ENCODE results near the gene SCNN1A.

GRCh38 chr12:6346942-6347341, 28.4 kb downstream of the SCNN1A start:
- TF ChIP-seq CTCF (IDR thresholded peaks at IDR 0.05) (no peak), POLR2A (IDR thresholded peaks at IDR 0.05) (no peak), EP300 (IDR thresholded peaks at IDR 0.05) (no peak), POLR2AphosphoS5 (IDR thresholded peaks at IDR 0.05) (no peak)

All from sigmoid colon (tissue), 4 donors.